Chondrocyte (in vitro differentiated cells): ENCODE data around the gene BEX2. TPM values are rescaled to one million over a fixed set of nuclear protein-coding genes. Genes with fewer than 3 reads are reported as not detected.
"Not testable (repeated sequence)": the region's sequence is repeated elsewhere in the genome, so short reads cannot be mapped to it uniquely, and the experiment has no call there.

Experiments used
- DNase-seq: peaks from one replicate; pipeline ENCODE4 v3.0.0; 2021; ENCODE audit warnings: mixed read lengths, low spot score
- H3K27ac Mint-ChIP-seq: one replicate; pipeline ENCODE4 v1.8.0; 2021; ENCODE audit warnings: mild to moderate bottlenecking, moderate library complexity, mixed read lengths; ENCODE audit not compliant: unreplicated experiment
- H3K27me3 Mint-ChIP-seq: 2 replicates; pipeline ENCODE4 v1.8.0; 2021; ENCODE audit warnings: low read depth, mixed read lengths
- H3K36me3 Mint-ChIP-seq: 2 replicates; pipeline ENCODE4 v1.8.0; 2021; ENCODE audit warnings: low read depth, mixed read lengths
- H3K4me1 Mint-ChIP-seq: 2 replicates; pipeline ENCODE4 v1.8.0; 2021; ENCODE audit warnings: low read depth, mild to moderate bottlenecking, mixed read lengths
- H3K4me3 Mint-ChIP-seq: one replicate; pipeline ENCODE4 v1.8.0; 2021; ENCODE audit warnings: mild to moderate bottlenecking, moderate library complexity, mixed read lengths; ENCODE audit not compliant: unreplicated experiment
- H3K9me3 Mint-ChIP-seq: 2 replicates; pipeline ENCODE4 v1.8.0; 2021; ENCODE audit warnings: low read depth, mixed read lengths
- CTCF ChIP-seq: fragments of 200-600 bp; sonication (generic); IDR thresholded peaks from 2 replicates; pipeline ENCODE4 v1.5.0; 2021; ENCODE audit warnings: antibody characterized with exemption, mild to moderate bottlenecking, moderate library complexity
- long read RNA-seq: library from polyadenylated mRNA; stranded (forward); transcript quantifications from one replicate; pipeline ENCODE4 v2.0.0, GENCODE V29; 2021
- total RNA-seq: library from RNA; stranded (reverse); gene quantifications from 3 replicates; pipeline ENCODE4 v1.2.1, GENCODE V29; 2021

The BEX2 gene
- total RNA-seq, result 1.7 to 7.3 TPM (median 6.9 TPM) in 3 replicates
- long read RNA-seq, partial matches to known transcripts, result 0 of 4 reads
- long read RNA-seq, other reads (novel, unspliced or antisense), result 0 of 4 reads

GRCh38 chrX:103310555-103311398, at the start of gene BEX2:
TSS of gene BEX2 (minus strand) at chrX:103310990. CDS start at chrX:103309976, 1,014 bp downstream.
- Mint-ChIP-seq H3K4me3 (peak within 1 kb of the TSS; percentile 68), H3K36me3 (no peaks in the 10 kb centered on the region), H3K27me3 (no peaks in the 10 kb centered on the region), H3K9me3 (peaks cover 3% of the 10 kb centered on the region), H3K27ac (no peak within 1 kb of the TSS), H3K4me1 (peaks cover 4% of the 10 kb centered on the region)
- no peak for TF ChIP-seq CTCF
- DNase-seq, result peak; percentile 90

GRCh38 chrX:103360092-103360491, 49.3 kb upstream of the BEX2 start:
- no peak for TF ChIP-seq CTCF
- no peak for DNase-seq
- no peak overlapping the region for H3K27ac Mint-ChIP-seq
- H3K9me3 Mint-ChIP-seq, result peaks cover 8% of the 10 kb centered on the region
- no peaks in the 10 kb centered on the region for H3K27me3 Mint-ChIP-seq
- no peak overlapping the region for H3K4me3 Mint-ChIP-seq
- peaks cover 16% of the 10 kb centered on the region for H3K4me1 Mint-ChIP-seq
- peaks cover 8% of the 10 kb centered on the region for H3K36me3 Mint-ChIP-seq

GRCh38 chrX:103359605-103360004, 48.8 kb upstream of the BEX2 start:
- H3K4me3 Mint-ChIP-seq, H3K9me3 Mint-ChIP-seq: not testable (repeated sequence)

GRCh38 chrX:103357871-103358270, 47.1 kb upstream of the BEX2 start:
- Mint-ChIP-seq H3K27ac (peak overlapping the region; percentile 99), H3K4me1 (peaks cover 16% of the 10 kb centered on the region)
- DNase-seq, result no peak

More at GRCh38 chrX:103359605-103360004, 48.8 kb upstream of the BEX2 start:
- H3K27me3 Mint-ChIP-seq, DNase-seq, H3K36me3 Mint-ChIP-seq, H3K27ac Mint-ChIP-seq: not testable (repeated sequence)
- H3K4me1 Mint-ChIP-seq, result peaks cover 16% of the 10 kb centered on the region

GRCh38 chrX:103356858-103357257, 46.1 kb upstream of the BEX2 start:
- H3K4me1 Mint-ChIP-seq, result peaks cover 16% of the 10 kb centered on the region
- H3K4me3 Mint-ChIP-seq, result peak overlapping the region; percentile 94
- H3K9me3 Mint-ChIP-seq, result peaks cover 8% of the 10 kb centered on the region
- peaks cover 8% of the 10 kb centered on the region for H3K36me3 Mint-ChIP-seq
- H3K27ac Mint-ChIP-seq, result peak overlapping the region; percentile 99
- H3K27me3 Mint-ChIP-seq, result no peaks in the 10 kb centered on the region
- TF ChIP-seq CTCF, result no peak
- DNase-seq, result no peak

More at GRCh38 chrX:103357871-103358270, 47.1 kb upstream of the BEX2 start:
- H3K4me3 Mint-ChIP-seq, result peak overlapping the region; percentile 94
- H3K27me3 Mint-ChIP-seq, result no peaks in the 10 kb centered on the region
- H3K9me3 Mint-ChIP-seq, result peaks cover 8% of the 10 kb centered on the region
- no peak for TF ChIP-seq CTCF
- peaks cover 8% of the 10 kb centered on the region for H3K36me3 Mint-ChIP-seq
